ENCODE measurements around the gene ICAM3. TPM values are rescaled to one million over a fixed set of nuclear protein-coding genes. Genes with fewer than 3 reads are reported as not detected.

The ICAM3 gene
- total and polyA plus RNA-seq, 10 of the 15 experiments (the other 5 are each of a cell fraction or from before 2014, with no cell fraction given) = 5.5 to 152 (median 90.7) TPM

GRCh38 chr19:10339380-10339960 is at the start of gene ICAM3 (continued):
- no peak for TF ChIP-seq IRF5 (IDR thresholded peaks at IDR 0.05; ENCODE audit: borderline replicate concordance)
- TF ChIP-seq ATF7 (IDR thresholded peaks at IDR 0.05; ENCODE audit: low read depth) = no peak
- TF ChIP-seq YBX1 (IDR thresholded peaks at IDR 0.05) = no peak
- peak; percentile 46 for TF ChIP-seq TBL1XR1 (IDR thresholded peaks at IDR 0.05; ENCODE audit: low read depth, low read length)
- no peak for TF ChIP-seq ZZZ3 (IDR thresholded peaks at IDR 0.05; ENCODE audit: control insufficient read depth, insufficient read length, low read depth)
- peak; percentile 85 for TF ChIP-seq POLR2A (IDR thresholded peaks at IDR 0.05; ENCODE audit: low read depth, low read length)
- TF ChIP-seq BHLHE40 (IDR thresholded peaks at IDR 0.05; ENCODE audit: borderline replicate concordance in 1 of 2, low read depth in 2 of 2, low read length in 1 of 2) = peak in 1 of 2 experiments; percentile 42; a peak in 2 of 4 replicates
- no peak for TF ChIP-seq ZBED1 (IDR thresholded peaks at IDR 0.05; ENCODE audit: borderline replicate concordance)
- no peak for TF ChIP-seq ATF3 (IDR thresholded peaks at IDR 0.05; ENCODE audit: borderline replicate concordance, extremely low read depth, low read depth, low read length)
- TF ChIP-seq RAD21 (IDR thresholded peaks at IDR 0.05; ENCODE audit: insufficient read depth, low read depth, low read length) = no peak
- TF ChIP-seq IRF3 (IDR thresholded peaks at IDR 0.05) = no peak
- TF ChIP-seq STAT1 (conservative IDR thresholded peaks at IDR 0.05) = no peak
- TF ChIP-seq RUNX3 (IDR thresholded peaks at IDR 0.05; ENCODE audit: low read length) = peak; percentile 81
- TF ChIP-seq PML (IDR thresholded peaks at IDR 0.05; ENCODE audit: low read length) = no peak
- TF ChIP-seq GABPA (IDR thresholded peaks at IDR 0.05; ENCODE audit: low read depth) = no peak
- TF ChIP-seq BCLAF1 (IDR thresholded peaks at IDR 0.05) = no peak
- no peak for TF ChIP-seq TARDBP (IDR thresholded peaks at IDR 0.05; ENCODE audit: borderline replicate concordance)
- TF ChIP-seq BRCA1 (IDR thresholded peaks at IDR 0.05; ENCODE audit: low read depth, low read length) = no peak
- TF ChIP-seq, protein P1, sequence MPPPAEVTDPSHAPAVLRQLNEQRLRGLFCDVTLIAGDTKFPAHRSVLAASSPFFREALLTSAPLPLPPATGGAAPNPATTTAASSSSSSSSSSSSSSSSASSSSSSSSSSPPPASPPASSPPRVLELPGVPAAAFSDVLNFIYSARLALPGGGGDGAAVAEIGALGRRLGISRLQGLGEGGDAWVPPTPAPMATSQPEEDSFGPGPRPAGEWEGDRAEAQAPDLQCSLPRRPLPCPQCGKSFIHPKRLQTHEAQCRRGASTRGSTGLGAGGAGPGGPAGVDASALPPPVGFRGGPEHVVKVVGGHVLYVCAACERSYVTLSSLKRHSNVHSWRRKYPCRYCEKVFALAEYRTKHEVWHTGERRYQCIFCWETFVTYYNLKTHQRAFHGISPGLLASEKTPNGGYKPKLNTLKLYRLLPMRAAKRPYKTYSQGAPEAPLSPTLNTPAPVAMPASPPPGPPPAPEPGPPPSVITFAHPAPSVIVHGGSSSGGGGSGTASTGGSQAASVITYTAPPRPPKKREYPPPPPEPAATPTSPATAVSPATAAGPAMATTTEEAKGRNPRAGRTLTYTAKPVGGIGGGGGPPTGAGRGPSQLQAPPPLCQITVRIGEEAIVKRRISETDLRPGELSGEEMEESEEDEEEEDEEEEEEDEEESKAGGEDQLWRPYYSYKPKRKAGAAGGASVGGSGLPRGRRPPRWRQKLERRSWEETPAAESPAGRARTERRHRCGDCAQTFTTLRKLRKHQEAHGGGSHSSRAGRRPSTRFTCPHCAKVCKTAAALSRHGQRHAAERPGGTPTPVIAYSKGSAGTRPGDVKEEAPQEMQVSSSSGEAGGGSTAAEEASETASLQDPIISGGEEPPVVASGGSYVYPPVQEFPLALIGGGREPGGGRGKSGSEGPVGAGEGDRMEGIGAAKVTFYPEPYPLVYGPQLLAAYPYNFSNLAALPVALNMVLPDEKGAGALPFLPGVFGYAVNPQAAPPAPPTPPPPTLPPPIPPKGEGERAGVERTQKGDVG (CRISPR knock-in tag; IDR thresholded peaks at IDR 0.05) = no peak
- TF ChIP-seq TCF3 (IDR thresholded peaks at IDR 0.05; ENCODE audit: borderline replicate concordance, insufficient read depth, low read depth, low read length) = 0 out of 2 replicates have a peak, but pooled peaks have one; percentile 18
- 0 out of 2 replicates have a peak, but pooled peaks have one; percentile 15 for TF ChIP-seq RB1 (IDR thresholded peaks at IDR 0.05; ENCODE audit: borderline replicate concordance)
- TF ChIP-seq NFYA (IDR thresholded peaks at IDR 0.05; ENCODE audit: borderline replicate concordance, low read depth, low read length) = no peak
